Right ventricle myocardium inferior (tissue), 1 donor: ENCODE data around the gene SUFU. TPM values are rescaled to one million over a fixed set of nuclear protein-coding genes. Genes with fewer than 3 reads are reported as not detected.

Experiments
- ATAC-seq: fragments of 200-7000 bp; cut with Tn5 transposase; one replicate; pipeline ENCODE4 v1.9.1; 2020; ENCODE audit warnings: mild to moderate bottlenecking, moderate library complexity
- DNase-seq: peaks from one replicate; pipeline ENCODE4 v3.0.0; 2021; ENCODE audit errors: missing footprints
- intact Hi-C: fragments of 100-400 bp; cut with DNase I; formaldehyde crosslinking; loops from one replicate; pipeline ENCODE4 v1.11.0; 2022
- total RNA-seq: library from RNA; stranded (reverse); fragmentation: NEBNext Ultra II Directional; extraction: Animal tissue kit (Norgen Biotek cat#: 25700); gene quantifications from one replicate; pipeline ENCODE4 v1.2.1, GENCODE V29; 2021
- donor health status: DM: no; HTN: yes; CAD: no; lungs with severe emphysema.

The SUFU gene
- total RNA-seq, 1 donor from 2014 or later: 7.8 TPM

GRCh38 chr10:102621443-102622325 is 117.9 kb downstream of the SUFU start:
- intact Hi-C loops: loop anchor here (2.0 kb wide), 1 partner anchor 21 kb away; no protein-coding TSS in a partner anchor
- no peak for DNase-seq
- ATAC-seq: no peak

- intact Hi-C loops: no loop called here
- DNase-seq (no peak), ATAC-seq (no peak)
Measured at GRCh38 chr10:102624094-102624493, 120.3 kb downstream of the SUFU start.

GRCh38 chr10:102624751-102625645 is 121.2 kb downstream of the SUFU start:
- intact Hi-C loops: no loop called here
- no peak for ATAC-seq
- no peak for DNase-seq

- no peak for DNase-seq
- intact Hi-C loops: no loop called here
Measured at GRCh38 chr10:102626026-102626685, 122.4 kb downstream of the SUFU start.

GRCh38 chr10:102627291-102627735 is 123.5 kb downstream of the SUFU start:
- ATAC-seq (peak; percentile 10), DNase-seq (no peak)
- intact Hi-C loops: no loop called here

More at GRCh38 chr10:102626026-102626685, 122.4 kb downstream of the SUFU start:
- no peak for ATAC-seq

GRCh38 chr10:102627736-102628293 is 124.0 kb downstream of the SUFU start:
- no peak for DNase-seq
- intact Hi-C loops: no loop called here
- ATAC-seq: peak; percentile 52

GRCh38 chr10:102628451-102628911 is 124.7 kb downstream of the SUFU start:
- ATAC-seq: peak; percentile 54
- DNase-seq: peak; percentile 90
- intact Hi-C loops: no loop called here

- ATAC-seq (no peak), DNase-seq (peak; percentile 60)
- intact Hi-C loops: no loop called here
Measured at GRCh38 chr10:102629661-102630614, 126.2 kb downstream of the SUFU start.

- no peak for DNase-seq
- intact Hi-C loops: no loop called here
- no peak for ATAC-seq
Measured at GRCh38 chr10:102630663-102631062, 126.9 kb downstream of the SUFU start.

- intact Hi-C loops: no loop called here
- ATAC-seq: no peak
- DNase-seq: no peak
Measured at GRCh38 chr10:102631525-102632393, 128.0 kb downstream of the SUFU start.

GRCh38 chr10:102632394-102633111 is 128.8 kb downstream of the SUFU start:
- ATAC-seq: peak; percentile 30
- intact Hi-C loops: no loop called here
- DNase-seq: peak; percentile 66

- ATAC-seq (peak; percentile 9), DNase-seq (peak; percentile 76)
- intact Hi-C loops: no loop called here
Measured at GRCh38 chr10:102633287-102633686, 129.5 kb downstream of the SUFU start.

GRCh38 chr10:102633848-102634247 is 130.1 kb downstream of the SUFU start:
- peak; percentile 50 for DNase-seq
- intact Hi-C loops: no loop called here
- no peak for ATAC-seq

GRCh38 chr10:102634686-102635085 is 130.9 kb downstream of the SUFU start:
- no peak for ATAC-seq
- DNase-seq: peak; percentile 53
- intact Hi-C loops: no loop called here

GRCh38 chr10:102635377-102635776 is 131.6 kb downstream of the SUFU start:
- ATAC-seq: peak; percentile 11
- intact Hi-C loops: no loop called here
- DNase-seq: no peak

- intact Hi-C loops: no loop called here
- no peak for DNase-seq
- ATAC-seq: no peak
Measured at GRCh38 chr10:102639537-102639936, 135.8 kb downstream of the SUFU start.
